B cell (primary cell): ENCODE measurements around the gene MDFI. TPM values are rescaled to one million over a fixed set of nuclear protein-coding genes. Genes with fewer than 3 reads are reported as not detected.

Experiments used
- ATAC-seq: fragments of 200-7000 bp; cut with Tn5 transposase; one replicate; pipeline ENCODE4 v1.10.0; 2021; ENCODE audit warnings: low read depth, mild to moderate bottlenecking, moderate number of reproducible peaks, moderate library complexity
- CTCF ChIA-PET: fragments of 350-600 bp; sonication (Branson Sonifier 250); formaldehyde crosslinking; loops from one replicate; lab custom pipeline; 2021; ENCODE audit warnings: antibody characterized with exemption, inconsistent platforms; lab: Charles Lee
- POLR2A ChIA-PET: fragments of 350-600 bp; sonication (Branson Sonifier 250); formaldehyde crosslinking; loops from one replicate; lab custom pipeline; 2021; ENCODE audit warnings: antibody characterized with exemption; lab: Charles Lee
- DNase-seq: peaks from one replicate; pipeline ENCODE4 v3.0.0; 2013
- H2AFZ ChIP-seq: 2 replicates; pipeline ENCODE4 v1.6.1; 2012; ENCODE audit warnings: mild to moderate bottlenecking, low read depth, low read length; ENCODE audit not compliant: insufficient read depth, poor library complexity, severe bottlenecking
- H3K27ac ChIP-seq, 2 donors: 1 replicate in 1 of 2; 2 replicates in 1 of 2; pipeline ENCODE4 v1.5.1; 2012 to 2013; ENCODE audit warnings: low read length in 2 of 2, mild to moderate bottlenecking in 2 of 2, moderate library complexity in 1 of 2
- H3K27me3 ChIP-seq, 4 experiments: fragments of 200-600 bp in 1 of 4; sonication (generic) in 1 of 4; replicated peaks in 1 of 4; 1 replicate in 2 of 4; 2 replicates in 2 of 4; pipeline versions ENCODE4 v1.6.1 to v1.7.0; 2013 to 2016; ENCODE audit warnings: low read length in 3 of 4, mild to moderate bottlenecking in 2 of 4, mixed read lengths in 1 of 4, moderate library complexity in 1 of 4; ENCODE audit not compliant: insufficient read depth in 4 of 4, control insufficient read depth in 3 of 4; ENCODE audit errors: control extremely low read depth in 1 of 4
- H3K36me3 ChIP-seq, 2 experiments: replicated peaks in 1 of 2; 1 replicate in 1 of 2; 2 replicates in 1 of 2; pipeline versions ENCODE4 v1.6.1 to v1.7.1; 2013; ENCODE audit warnings: low read length in 1 of 2; ENCODE audit not compliant: insufficient read depth in 2 of 2, control insufficient read depth in 1 of 2; ENCODE audit errors: control extremely low read depth in 1 of 2, extremely low read depth in 1 of 2
- H3K4me1 ChIP-seq, 2 donors: fragments of 200-600 bp in 1 of 2; sonication (generic) in 1 of 2; 1 replicate in 1 of 2; 2 replicates in 1 of 2; pipeline versions ENCODE4 v1.5.1 to v1.6.1; 2013 to 2017; ENCODE audit warnings: low read length in 2 of 2; ENCODE audit not compliant: control insufficient read depth in 2 of 2, insufficient read depth in 2 of 2
- H3K4me2 ChIP-seq: replicated peaks from 2 replicates; pipeline ENCODE3; 2012; ENCODE audit warnings: mild to moderate bottlenecking, low read depth, low read length; ENCODE audit not compliant: poor library complexity, severe bottlenecking
- H3K4me3 ChIP-seq, 5 experiments: fragments of 200-600 bp in 1 of 5; sonication (generic) in 1 of 5; 1 replicate in 3 of 5; 2 replicates in 2 of 5; pipeline versions ENCODE4 v1.5.1 to v1.7.0; 2011 to 2016; ENCODE audit warnings: low read length in 4 of 5, mild to moderate bottlenecking in 4 of 5, low read depth in 2 of 5, control low read depth in 1 of 5, moderate library complexity in 1 of 5; ENCODE audit not compliant: insufficient read depth in 1 of 5; ENCODE audit errors: control extremely low read depth in 1 of 5, extremely low read depth in 1 of 5
- H3K79me2 ChIP-seq: fragments of 200-600 bp; sonication (generic); one replicate; pipeline ENCODE4 v1.6.0; 2016; ENCODE audit warnings: low read length; ENCODE audit not compliant: control insufficient read depth, insufficient read depth
- H3K9ac ChIP-seq: fragments of 200-600 bp; sonication (generic); 2 replicates; pipeline ENCODE4 v1.6.1; 2017; ENCODE audit warnings: mild to moderate bottlenecking, low read length, moderate library complexity
- H3K9me3 ChIP-seq, 3 donors: one replicate each; pipeline versions ENCODE4 v1.6.1 to v1.7.1; 2013; ENCODE audit warnings: low read length in 2 of 3; ENCODE audit not compliant: control insufficient read depth in 2 of 3, insufficient read depth in 1 of 3; ENCODE audit errors: control extremely low read depth in 1 of 3
- H4K20me1 ChIP-seq: 2 replicates; pipeline ENCODE4 v1.6.0; 2012; ENCODE audit warnings: mild to moderate bottlenecking, low read length; ENCODE audit not compliant: insufficient read depth, control insufficient read depth, poor library complexity, severe bottlenecking
- H3K27ac Mint-ChIP-seq: one replicate; pipeline ENCODE4 v1.8.0; 2021; ENCODE audit warnings: mixed read lengths
- H3K27me3 Mint-ChIP-seq: one replicate; pipeline ENCODE4 v1.8.0; 2021; ENCODE audit warnings: mixed read lengths
- H3K4me1 Mint-ChIP-seq: one replicate; pipeline ENCODE4 v1.8.0; 2021; ENCODE audit warnings: mixed read lengths
- H3K4me3 Mint-ChIP-seq: one replicate; pipeline ENCODE4 v1.8.0; 2021; ENCODE audit warnings: mixed read lengths
- H3K9me3 Mint-ChIP-seq: one replicate; pipeline ENCODE4 v1.8.0; 2022; ENCODE audit warnings: mixed read lengths; ENCODE audit not compliant: insufficient read depth
- CTCF ChIP-seq: fragments of 200-600 bp; IDR thresholded peaks from one replicate; pipeline ENCODE4 v1.8.0; 2022; ENCODE audit warnings: antibody characterized with exemption, mild to moderate bottlenecking
- EZH2 ChIP-seq: IDR thresholded peaks from 2 replicates; pipeline ENCODE4 v1.6.1; 2012; ENCODE audit warnings: borderline replicate concordance, low read depth, mild to moderate bottlenecking, moderate library complexity, low read length; ENCODE audit not compliant: insufficient read depth, poor library complexity, severe bottlenecking
- WGBS: methylation state at CpG from one replicate; pipeline ENCODE4 v1.1.5; 2013; ENCODE audit warnings: missing lambda C conversion rate; ENCODE audit not compliant: insufficient coverage; 5-methylcytosine and 5-hydroxymethylcytosine counted together
- intact Hi-C: fragments of 100-400 bp; cut with micrococcal nuclease; formaldehyde crosslinking; loops from one replicate; pipeline ENCODE4 v1.10.0; 2022
- polyA plus RNA-seq: library from polyadenylated mRNA; depleted of rRNA; stranded (reverse); fragments of >200 nt; gene quantifications from 2 replicates; pipeline ENCODE4 v1.2.3, GENCODE V29; 2012
- total RNA-seq, 2 donors: library from RNA; stranded (reverse); fragments of 120-200 nt in 1 of 2; gene quantifications; 1 replicate in 1 of 2; 2 replicates in 1 of 2; pipeline versions ENCODE4 v1.2.3 to v1.2.4, GENCODE V29; 2013 to 2022

Gene MDFI
- total and polyA plus RNA-seq, 2 donors (not counting 1 experiment from before 2014, with no cell fraction given): not detected

- ChIA-PET CTCF (interaction anchor here (1.2 to 11.9 kb wide), 5 partner anchors 27 to 229 kb away, joined by 3 to 181 read pairs (median 14); no protein-coding TSS in a partner anchor), POLR2A (no interaction called here)
- 97% methylated on average over 24 of the region's 24 CpGs for WGBS
- no peak for TF ChIP-seq CTCF
- TF ChIP-seq EZH2: no peak
- H3K9me3 ChIP-seq: no peaks in the 10 kb centered on the region
- H3K9ac ChIP-seq: no peak overlapping the region
- H3K27me3 ChIP-seq: no peaks in the 10 kb centered on the region
- ATAC-seq (no peak), DNase-seq (no peak)
- intact Hi-C loops: no loop called here
- no peaks in the 10 kb centered on the region for H3K79me2 ChIP-seq
- H3K4me3 ChIP-seq: no peak overlapping the region
- Mint-ChIP-seq H3K27ac (no peak overlapping the region), H3K4me3 (no peak overlapping the region), H3K9me3 (no peaks in the 10 kb centered on the region), H3K27me3 (no peaks in the 10 kb centered on the region), H3K4me1 (peaks cover 2% of the 10 kb centered on the region)
- H3K27ac ChIP-seq: no peak overlapping the region
- H3K4me2 ChIP-seq: no peak overlapping the region
- H4K20me1 ChIP-seq: no peaks in the 10 kb centered on the region
- H3K36me3 ChIP-seq: peaks cover 0 to 36% of the 10 kb centered on the region in 2 experiments
- peaks cover 0 to 3% of the 10 kb centered on the region in 2 donors for H3K4me1 ChIP-seq
- H2AFZ ChIP-seq: no peak overlapping the region
These were observed 44.9 kb upstream of the MDFI start for GRCh38 chr6:41593406-41593805.

- Histone ChIP-seq H3K27me3 (no peaks in the 10 kb centered on the region), H3K9me3 (no peaks in the 10 kb centered on the region), H3K36me3 (peaks cover 0 to 36% of the 10 kb centered on the region in 2 experiments), H3K4me1 (peaks cover 0 to 3% of the 10 kb centered on the region in 2 donors), H3K9ac (no peak overlapping the region), H4K20me1 (no peaks in the 10 kb centered on the region), H3K79me2 (no peaks in the 10 kb centered on the region), H2AFZ (no peak overlapping the region), H3K4me2 (no peak overlapping the region), H3K27ac (no peak overlapping the region), H3K4me3 (no peak overlapping the region)
- DNase-seq: no peak
- intact Hi-C loops: no loop called here
- Mint-ChIP-seq H3K27me3 (no peaks in the 10 kb centered on the region), H3K4me1 (peaks cover 2% of the 10 kb centered on the region), H3K4me3 (no peak overlapping the region), H3K27ac (no peak overlapping the region), H3K9me3 (no peaks in the 10 kb centered on the region)
- no peak for ATAC-seq
- POLR2A ChIA-PET: no interaction called here
- WGBS: 98% methylated on average over 8 of the region's 11 CpGs
- CTCF ChIA-PET: interaction anchor here (1.0 to 11.9 kb wide), 5 partner anchors 131 to 287 kb away, joined by 3 to 181 read pairs (median 9); no protein-coding TSS in a partner anchor
- TF ChIP-seq EZH2 (no peak), CTCF (no peak)
These were observed 44.4 kb upstream of the MDFI start for GRCh38 chr6:41593839-41594238.
